Fibroblast of the aortic adventitia (primary cell): Measurements from ENCODE around the gene TARS2. TPM values are rescaled to one million over a fixed set of nuclear protein-coding genes. Genes with fewer than 3 reads are reported as not detected.

Experiments
- DNase-seq: peaks from one replicate; pipeline ENCODE4 v3.0.0-alpha.2; 2010; ENCODE audit warnings: low read depth
- H3K4me3 ChIP-seq: 2 replicates; pipeline ENCODE4 v1.5.1; 2011; ENCODE audit warnings: low read depth, mild to moderate bottlenecking, control low read depth, low read length, moderate library complexity
- CTCF ChIP-seq: IDR thresholded peaks from 2 replicates; pipeline ENCODE4 v1.5.1; 2011; ENCODE audit warnings: mild to moderate bottlenecking, low read length, control low read depth, inconsistent platforms; ENCODE audit not compliant: insufficient read depth
- total RNA-seq: library from RNA; depleted of rRNA; stranded (reverse); fragments of >200 nt; gene quantifications from 2 replicates; pipeline ENCODE4 v1.2.3, GENCODE V29; 2012; ENCODE audit warnings: low replicate concordance

Gene TARS2
- total RNA-seq, 1 donor, result 15.9 TPM

GRCh38 chr1:150469291-150469690 lies 17.9 kb upstream of the TARS2 start:
- DNase-seq, result no peak
- H3K4me3 ChIP-seq, result no peak overlapping the region
- TF ChIP-seq CTCF, result no peak

GRCh38 chr1:150472601-150473200 lies 14.5 kb upstream of the TARS2 start:
- no peak for TF ChIP-seq CTCF
- no peak for DNase-seq
- no peak overlapping the region for H3K4me3 ChIP-seq

- H3K4me3 ChIP-seq, result no peak overlapping the region
- DNase-seq, result no peak
- TF ChIP-seq CTCF, result no peak
These were observed 13.6 kb upstream of the TARS2 start for GRCh38 chr1:150473659-150474058.

- DNase-seq, result no peak
- H3K4me3 ChIP-seq, result no peak overlapping the region
- TF ChIP-seq CTCF, result no peak
These were observed 12.3 kb upstream of the TARS2 start for GRCh38 chr1:150474869-150475268.

GRCh38 chr1:150476754-150477153 lies 10.5 kb upstream of the TARS2 start:
- DNase-seq, result no peak
- no peak for TF ChIP-seq CTCF
- H3K4me3 ChIP-seq, result no peak overlapping the region

- no peak for TF ChIP-seq CTCF
- H3K4me3 ChIP-seq, result no peak overlapping the region
- DNase-seq, result no peak
These were observed 9.9 kb upstream of the TARS2 start for GRCh38 chr1:150477320-150477719.

GRCh38 chr1:150477733-150478132 lies 9.5 kb upstream of the TARS2 start:
- no peak overlapping the region for H3K4me3 ChIP-seq
- no peak for TF ChIP-seq CTCF
- DNase-seq, result peak; percentile 39
